T1000 (cell line): ENCODE measurements around the gene NME9.
"Not testable (repeated sequence)": the region's sequence is repeated elsewhere in the genome, so short reads cannot be mapped to it uniquely, and the experiment has no call there.

Experiments
- DNase-seq: peaks from one replicate; lab custom pipeline; 2025; ENCODE audit warnings: mixed read lengths; lab: John Stamatoyannopoulos, UW

NME9 gene, protein sequence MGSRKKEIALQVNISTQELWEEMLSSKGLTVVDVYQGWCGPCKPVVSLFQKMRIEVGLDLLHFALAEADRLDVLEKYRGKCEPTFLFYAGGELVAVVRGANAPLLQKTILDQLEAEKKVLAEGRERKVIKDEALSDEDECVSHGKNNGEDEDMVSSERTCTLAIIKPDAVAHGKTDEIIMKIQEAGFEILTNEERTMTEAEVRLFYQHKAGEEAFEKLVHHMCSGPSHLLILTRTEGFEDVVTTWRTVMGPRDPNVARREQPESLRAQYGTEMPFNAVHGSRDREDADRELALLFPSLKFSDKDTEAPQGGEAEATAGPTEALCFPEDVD

GRCh38 chr3:138329127-138329983 is at the start of gene NME9:
Gene NME9, minus strand, starts transcription at chr3:138329851. Its CDS starts 516 bp downstream, at chr3:138329335.
- DNase-seq, result peak; percentile 81

DNA sequence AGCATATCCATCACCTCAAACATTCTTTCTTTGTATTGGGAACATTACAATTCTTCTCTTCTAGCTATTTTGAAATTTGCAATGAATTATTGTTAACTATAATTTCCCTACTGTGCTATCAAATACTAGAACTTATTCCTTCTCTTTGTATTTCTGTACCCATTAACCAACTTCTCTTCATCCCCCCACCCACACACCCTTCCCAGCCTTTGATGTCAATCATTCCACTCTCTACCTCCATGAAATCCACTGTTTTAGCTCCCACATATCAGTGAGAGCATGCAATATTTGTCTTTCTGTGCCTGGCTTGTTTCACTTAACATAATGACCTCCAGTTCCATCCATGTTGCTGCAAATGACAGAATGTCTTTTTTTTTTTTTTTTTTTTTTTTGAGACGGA is 49.3 kb upstream of the NME9 start:
- no peak for DNase-seq

DNA sequence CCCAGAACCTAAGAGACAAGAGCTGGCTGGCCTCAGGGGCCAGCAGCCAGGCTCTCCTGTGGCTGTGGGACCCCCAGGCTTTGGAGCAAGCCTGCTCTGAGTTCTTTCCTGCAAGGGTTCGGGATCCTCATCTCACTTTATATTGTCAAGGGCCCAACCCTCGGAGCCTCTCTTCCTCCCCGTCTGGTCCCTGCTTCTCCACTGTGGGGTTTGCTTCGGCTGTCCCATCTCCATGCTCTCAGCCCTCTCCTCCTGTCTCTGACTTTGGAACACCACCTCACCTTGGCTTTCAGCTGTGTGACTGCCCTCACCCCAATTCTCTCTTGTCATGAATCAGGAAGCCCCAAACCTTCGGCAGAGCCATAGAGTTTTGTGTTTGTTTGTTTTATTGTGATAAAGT is 48.7 kb upstream of the NME9 start:
- DNase-seq, result no peak

DNA sequence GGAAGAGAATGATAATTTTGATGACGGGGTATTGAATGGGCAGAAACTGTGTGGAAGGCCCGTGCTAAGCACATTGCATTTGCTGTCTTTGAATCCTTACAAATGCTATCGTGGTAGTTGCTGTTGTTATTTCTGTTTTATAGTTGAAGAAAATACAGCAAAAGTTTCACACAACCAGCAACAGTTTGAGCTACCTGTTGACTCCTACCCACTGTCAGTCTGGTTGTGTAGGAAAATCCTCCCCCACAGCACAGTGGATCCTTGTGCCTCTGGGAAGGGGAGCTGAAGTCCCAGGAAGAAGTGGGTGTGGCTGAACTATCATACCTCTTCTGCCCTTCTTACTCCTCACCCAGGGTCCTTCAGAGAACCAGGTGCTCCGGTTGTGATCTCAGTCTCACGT is 48.2 kb upstream of the NME9 start:
- DNase-seq, result no peak

DNA sequence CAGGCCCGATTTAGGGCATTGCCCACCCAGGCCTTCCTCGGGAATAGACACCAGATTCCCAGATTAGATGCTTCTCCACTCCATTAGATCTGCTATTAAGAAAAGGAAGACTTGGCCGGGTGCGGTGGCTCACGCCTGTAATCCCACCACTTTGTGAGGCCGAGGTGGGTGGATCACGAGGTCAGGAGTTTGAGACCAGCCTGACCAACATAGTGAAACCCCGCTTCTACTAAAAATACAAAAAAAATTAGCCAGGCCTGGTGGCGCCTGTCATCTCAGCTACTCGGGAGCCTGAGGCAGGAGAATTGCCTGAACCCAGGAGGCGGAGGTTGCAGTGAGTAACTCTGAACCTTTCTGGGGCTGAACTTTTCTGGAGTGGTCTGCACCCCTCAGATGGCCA is 47.6 kb upstream of the NME9 start:
- not testable (repeated sequence) for DNase-seq

DNA sequence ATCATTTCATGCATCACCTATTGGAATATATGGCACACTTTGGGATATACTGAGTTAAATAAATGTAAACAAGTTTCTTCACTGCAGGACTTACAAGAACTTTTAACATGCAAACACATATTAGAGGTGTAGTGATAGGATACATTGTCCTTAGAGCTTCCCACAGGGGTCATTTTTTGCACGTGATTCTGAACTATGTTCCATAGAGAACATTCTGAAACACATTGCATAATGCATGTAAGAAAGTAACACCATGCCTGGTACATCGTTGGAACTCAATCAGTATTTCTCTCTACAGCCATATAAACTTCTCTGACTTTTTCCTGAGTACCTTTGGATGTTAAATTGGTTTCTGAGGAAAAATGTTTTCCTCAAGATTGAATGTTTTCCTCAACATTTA is 47.0 kb upstream of the NME9 start:
- DNase-seq, result no peak

- no peak for DNase-seq
These were observed 45.8 kb upstream of the NME9 start for GRCh38 chr3:138375447-138375846.

DNA sequence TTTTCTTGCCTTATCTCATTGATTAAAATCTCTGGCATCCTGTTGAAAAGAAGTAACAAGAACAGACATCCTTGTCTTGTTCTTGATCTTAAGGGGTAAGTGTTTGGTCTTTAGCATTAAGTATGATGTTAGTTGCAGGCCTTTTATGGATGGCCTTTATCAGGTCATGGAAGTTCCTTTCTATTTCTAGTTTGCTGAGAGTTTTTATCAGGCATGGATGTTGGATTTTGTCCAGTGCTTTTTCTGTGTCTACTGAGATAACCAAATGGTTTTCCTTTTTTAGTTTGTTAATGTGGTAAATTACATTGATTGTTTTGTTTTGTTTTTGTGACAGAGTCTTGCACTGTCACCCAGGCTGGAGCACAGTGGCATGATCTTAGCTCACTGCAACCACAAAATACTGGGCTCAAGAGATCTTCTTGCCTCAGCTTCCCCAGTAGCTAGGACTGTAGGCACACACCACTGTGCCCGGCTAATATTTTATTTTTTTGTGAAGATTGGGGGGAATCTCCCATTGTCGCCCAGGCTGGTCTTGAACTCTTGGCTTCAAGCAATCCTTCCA is 45.0 kb upstream of the NME9 start:
- no peak for DNase-seq

GRCh38 chr3:138373736-138374094 is 44.1 kb upstream of the NME9 start:
- no peak for DNase-seq

- DNase-seq, result no peak
These were observed 43.6 kb upstream of the NME9 start for GRCh38 chr3:138373087-138373735.

GRCh38 chr3:138371070-138371965 is 41.7 kb upstream of the NME9 start:
- DNase-seq, result no peak

DNA sequence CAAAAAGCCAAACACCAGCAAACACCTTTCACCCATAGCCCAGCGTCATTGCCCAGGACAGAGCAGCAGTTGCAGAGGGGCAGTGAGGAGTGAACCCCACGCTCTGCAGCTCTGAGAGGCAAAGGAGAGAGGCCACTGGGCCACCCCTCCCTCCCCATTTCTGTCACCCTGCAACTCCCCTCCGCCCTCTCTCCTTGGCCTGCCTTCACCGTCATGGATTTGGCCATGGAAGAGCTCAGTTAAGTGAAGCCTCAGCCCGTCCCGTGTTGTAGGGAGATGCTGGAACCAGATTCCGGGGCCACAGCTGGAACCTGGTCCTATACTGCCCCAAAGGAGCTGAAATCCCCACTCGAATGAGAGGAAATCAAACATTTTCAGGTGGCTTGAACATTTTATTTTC is 40.7 kb upstream of the NME9 start:
- no peak for DNase-seq

DNA sequence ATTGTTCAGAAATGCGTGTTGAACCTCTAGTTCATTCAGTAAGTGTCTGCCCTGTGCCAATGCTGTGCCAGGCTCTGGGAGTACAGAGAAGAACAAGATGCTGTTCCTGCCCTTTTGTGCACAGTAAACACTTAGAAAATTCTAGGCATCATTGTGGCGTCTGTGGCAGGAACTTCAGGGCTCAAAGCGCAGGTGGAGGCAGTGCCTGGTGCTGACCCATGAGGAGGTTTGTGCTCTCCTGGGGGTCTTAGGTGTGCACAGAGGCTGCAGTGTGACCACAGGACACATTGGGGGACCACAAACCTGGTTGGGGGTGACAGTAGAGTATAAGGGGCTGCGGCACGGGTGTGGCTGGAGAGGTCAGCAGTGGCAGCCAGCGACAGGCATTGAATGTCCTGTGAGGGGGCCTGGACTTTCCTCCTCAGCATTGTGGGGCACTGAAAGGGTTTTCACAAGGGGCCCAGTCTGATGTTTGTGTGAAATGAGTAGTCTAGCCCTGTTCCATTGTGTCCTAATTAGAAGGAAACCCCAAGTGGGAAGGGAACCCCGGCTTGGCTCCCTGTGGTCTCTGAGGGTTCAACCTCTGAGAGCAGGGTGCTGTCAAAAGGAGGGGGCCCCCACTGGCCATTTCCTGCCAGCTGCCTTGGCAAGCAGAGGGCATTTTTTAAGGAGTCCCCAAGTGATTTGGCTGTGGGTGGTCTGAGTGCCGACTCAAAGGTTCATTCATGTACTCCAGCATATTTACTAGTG is 39.7 kb upstream of the NME9 start:
- DNase-seq, result no peak

DNA sequence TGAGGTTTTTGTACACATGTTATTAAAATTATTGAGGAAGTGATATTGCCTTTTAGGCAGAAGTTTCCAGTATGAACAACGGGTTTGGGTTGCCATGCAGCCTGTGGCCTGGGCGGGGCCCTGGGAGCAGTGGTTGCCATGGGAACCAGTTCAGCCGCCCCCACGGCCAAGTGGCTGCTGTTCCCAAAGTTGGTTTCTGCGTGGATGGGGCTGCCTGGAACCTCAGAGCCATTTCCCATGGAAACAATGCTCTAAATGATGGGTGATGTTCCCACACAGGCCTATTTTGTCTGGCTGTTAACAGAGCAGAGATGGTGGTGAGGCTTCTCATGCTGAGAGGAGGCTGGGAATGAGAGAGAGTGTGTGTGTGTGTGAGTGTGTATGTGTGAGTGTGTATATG is 38.3 kb upstream of the NME9 start:
- no peak for DNase-seq

GRCh38 chr3:138367326-138367850 is 37.7 kb upstream of the NME9 start:
- no peak for DNase-seq

DNA sequence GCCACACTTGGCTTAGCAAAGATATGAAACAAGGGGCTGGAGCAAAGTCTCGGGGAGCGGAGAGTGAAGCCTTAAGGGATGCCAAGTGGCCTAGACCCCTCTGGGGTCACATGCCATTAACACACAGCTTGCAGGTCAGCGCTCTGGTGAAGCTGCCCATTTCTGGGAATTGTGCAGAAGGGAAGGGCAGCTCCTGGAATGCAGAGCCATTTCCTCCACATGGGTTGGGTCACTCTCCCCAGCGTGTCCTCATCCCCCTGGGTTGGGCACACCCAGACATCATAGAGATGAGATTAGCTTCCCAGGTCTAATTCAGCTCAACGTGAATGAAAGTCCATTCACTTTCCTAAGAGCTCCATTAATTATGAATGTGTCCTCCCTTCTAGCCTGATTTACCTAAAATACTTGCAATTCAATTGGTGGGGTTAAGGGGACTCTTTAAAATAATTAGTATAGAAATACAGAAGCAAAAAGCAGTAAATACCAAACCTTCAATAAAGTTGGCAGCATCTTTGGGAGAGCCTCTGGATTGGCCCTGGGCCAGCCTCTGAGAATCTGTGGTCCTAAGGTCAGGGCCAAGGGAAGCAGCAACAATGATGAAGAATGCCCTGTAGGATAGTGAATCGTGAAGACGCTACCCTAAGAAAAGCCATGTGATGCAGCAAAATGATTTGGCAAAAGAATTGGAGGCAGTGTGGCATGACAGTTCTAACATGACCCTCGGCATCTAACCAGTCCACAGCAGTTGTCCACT is 36.5 kb upstream of the NME9 start:
- no peak for DNase-seq

DNA sequence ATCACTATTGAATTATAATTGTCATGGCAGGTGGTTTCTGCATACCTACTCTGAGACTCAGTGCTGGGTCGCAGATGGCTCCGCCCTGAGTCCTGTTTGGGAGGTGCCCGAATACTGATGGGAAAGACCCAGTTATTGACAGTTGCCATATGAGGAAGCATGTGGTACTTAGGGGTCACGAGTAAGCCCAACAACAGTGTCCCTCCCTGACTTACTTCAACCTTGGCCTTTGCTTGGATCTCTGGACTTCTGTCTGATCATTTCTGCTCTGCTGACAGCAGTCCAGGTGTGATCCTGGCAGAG is 35.6 kb upstream of the NME9 start:
- DNase-seq, result no peak

- DNase-seq, result no peak
These were observed 35.0 kb upstream of the NME9 start for GRCh38 chr3:138364356-138365252.

DNA sequence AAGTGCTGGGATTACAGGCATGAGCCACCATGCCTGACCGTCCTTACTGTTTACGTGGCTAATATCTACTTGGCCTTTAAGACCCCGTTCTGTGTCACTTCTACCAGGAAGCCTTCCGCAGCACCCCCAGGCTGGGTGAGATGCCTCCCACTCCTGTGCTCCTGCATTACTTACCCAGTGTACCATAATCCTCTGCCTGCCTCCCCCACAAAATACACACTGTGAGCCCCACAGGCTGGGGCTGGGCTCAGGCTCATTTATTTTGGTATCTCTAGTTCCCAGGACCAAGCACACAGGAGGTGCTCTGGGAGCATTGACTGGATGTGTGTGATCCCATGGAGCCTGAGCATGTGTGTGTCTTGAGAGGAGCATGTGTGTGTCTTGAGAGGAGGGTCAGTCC is 33.7 kb upstream of the NME9 start:
- no peak for DNase-seq
